ENCODE data around the gene GRIN3B. TPM values are rescaled to one million over a fixed set of nuclear protein-coding genes. Genes with fewer than 3 reads are reported as not detected.

Gene GRIN3B
- total and polyA plus RNA-seq, 2 of the 8 experiments (the other 6 are each of a cell fraction or from before 2014, with no cell fraction given): 0.45 to 1.0 TPM

DNA sequence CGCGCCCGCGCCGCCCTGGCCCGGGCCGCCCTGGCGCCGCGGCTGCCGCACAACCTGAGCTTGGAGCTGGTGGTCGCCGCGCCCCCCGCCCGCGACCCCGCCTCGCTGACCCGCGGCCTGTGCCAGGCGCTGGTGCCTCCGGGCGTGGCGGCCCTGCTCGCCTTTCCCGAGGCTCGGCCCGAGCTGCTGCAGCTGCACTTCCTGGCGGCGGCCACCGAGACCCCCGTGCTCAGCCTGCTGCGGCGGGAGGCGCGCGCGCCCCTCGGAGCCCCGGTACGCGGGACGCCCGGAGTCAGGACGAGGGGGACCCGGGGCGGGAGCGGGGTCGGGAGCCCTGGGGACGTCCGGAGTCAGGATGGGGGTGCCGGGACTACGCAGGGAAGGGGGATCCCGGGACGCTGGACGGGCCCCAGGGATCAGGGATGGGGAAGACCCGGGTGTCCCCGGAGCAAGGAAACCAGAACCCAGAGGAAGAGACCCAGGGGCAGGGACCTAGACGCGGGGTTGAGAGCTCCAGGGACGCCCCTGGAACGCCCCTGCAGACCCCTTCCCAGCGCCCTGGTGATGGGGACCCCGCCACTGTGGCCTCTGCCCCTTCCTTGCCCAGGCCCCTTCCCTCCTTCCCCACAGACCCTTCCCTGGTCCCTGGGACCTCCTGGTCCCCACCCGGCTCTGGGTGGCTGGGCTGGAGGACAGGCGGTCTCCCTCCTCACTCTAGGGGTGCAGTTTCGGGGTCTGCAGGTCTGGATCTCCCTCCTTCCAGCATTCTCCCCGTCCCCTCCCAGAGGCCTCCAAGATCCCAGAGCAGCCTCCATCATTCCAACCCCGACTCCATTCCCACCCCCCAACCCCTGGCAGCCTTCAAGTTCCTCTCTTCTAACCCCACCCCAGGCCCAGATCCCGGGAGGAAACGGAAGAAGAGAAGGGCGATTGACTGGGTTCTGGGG, 645 bp downstream of the GRIN3B start:
- Histone ChIP-seq H3K23ac (ENCODE audit: insufficient read length) (no peak overlapping the region), H3K4me2 (ENCODE audit: insufficient read depth in 1 of 2, low read depth in 2 of 2, low read length in 2 of 2) (peak overlapping the region; percentile 53 to 72; a peak in 3 of 4 replicates), H3K79me2 (ENCODE audit: control insufficient read depth in 1 of 2, insufficient read depth in 2 of 2, low read length in 2 of 2) (no peaks in the 10 kb centered on the region), H4K8ac (ENCODE audit: extremely low read depth, insufficient read depth, low read length) (peak overlapping the region; percentile 85; the same call in 1 of the 2 replicates), H3K4ac (replicated peaks; ENCODE audit: insufficient read length, low read depth, low read length) (no peak overlapping the region), H3K56ac (replicated peaks; ENCODE audit: insufficient read length, low read depth, low read length) (no peak overlapping the region), H3K23me2 (ENCODE audit: low read depth, low read length) (peaks cover 4% of the 10 kb centered on the region; the same call in 1 of the 2 replicates), H3K9ac (replicated peaks in 1 of 4; ENCODE audit: extremely low read depth in 1 of 4, low read depth in 3 of 4, low read length in 3 of 4) (no peak overlapping the region), H3K27me3 (replicated peaks in 1 of 4; ENCODE audit: control insufficient read depth in 3 of 4, extremely low read depth in 1 of 4, insufficient read depth in 3 of 4, low read length in 3 of 4) (peaks cover 6 to 33% (median 19%) of the 10 kb centered on the region in 4 experiments), H2BK120ac (replicated peaks; ENCODE audit: low read depth, low read length) (no peak overlapping the region), H2BK20ac (ENCODE audit: low read length) (no peak overlapping the region), H2AK5ac (ENCODE audit: low read depth, low read length) (no peak overlapping the region), H4K20me1 (replicated peaks in 1 of 2; ENCODE audit: control insufficient read depth in 1 of 2, insufficient read depth in 2 of 2, low read length in 2 of 2) (peaks cover 0 to 3% of the 10 kb centered on the region in 2 experiments), H3K9me3 (ENCODE audit: insufficient read depth in 2 of 2, low read depth in 1 of 2, low read length in 1 of 2) (no peaks in the 10 kb centered on the region), H2AFZ (ENCODE audit: low read length) (no peak overlapping the region), H4K91ac (replicated peaks; ENCODE audit: insufficient read length, low read length) (no peak overlapping the region), H3K36me3 (ENCODE audit: control insufficient read depth in 2 of 4, insufficient read depth in 4 of 4, low read length in 3 of 4) (no peaks in the 10 kb centered on the region), H3K4me3 (ENCODE audit: extremely low read depth in 1 of 4, insufficient read depth in 2 of 4, low read depth in 3 of 4, low read length in 4 of 4) (peak overlapping the region in 3 of 4 experiments; percentile 9 to 67 (median 26); a peak in 5 of 8 replicates), H2BK5ac (ENCODE audit: low read depth, low read length) (no peak overlapping the region), H4K5ac (ENCODE audit: insufficient read length, low read depth, low read length) (no peak overlapping the region), H2BK12ac (ENCODE audit: low read depth, low read length) (no peak overlapping the region), H3K27ac (ENCODE audit: low read depth, low read length) (no peak overlapping the region), H3K14ac (ENCODE audit: insufficient read length) (no peak overlapping the region), H3K79me1 (ENCODE audit: low read depth, low read length) (no peaks in the 10 kb centered on the region), H3K18ac (ENCODE audit: extremely low read depth, low read length) (no peak overlapping the region), H3K4me1 (replicated peaks in 1 of 4; ENCODE audit: control insufficient read depth in 3 of 4, insufficient read depth in 4 of 4, low read length in 3 of 4) (peaks cover 0 to 8% (median 5%) of the 10 kb centered on the region in 4 experiments; a peak in 3 of 7 replicates), H2BK15ac (ENCODE audit: low read length) (no peak overlapping the region)
- WGBS, 2 experiments (ENCODE audit: extremely low coverage in 1 of 2, insufficient coverage in 1 of 2, insufficient read length in 1 of 2, insufficient replicate concordance in 2 of 2, low coverage in 1 of 2, low lambda C conversion rate in 2 of 2, missing lambda C conversion rate in 1 of 2): 5% methylated on average over 37 of the region's 73 CpGs; no CpG with 5 or more reads in 1 of the 2 experiments
- DNase-seq (ENCODE audit: low read depth in 1 of 2, low spot score in 2 of 2) (no peak), FAIRE-seq (no peak)
- peak; percentile 2 for TF ChIP-seq RNF2 (IDR thresholded peaks at IDR 0.05; ENCODE audit: borderline replicate concordance, low read depth, low read length, missing control alignments, poor library complexity, severe bottlenecking)
- TF ChIP-seq, protein P1, sequence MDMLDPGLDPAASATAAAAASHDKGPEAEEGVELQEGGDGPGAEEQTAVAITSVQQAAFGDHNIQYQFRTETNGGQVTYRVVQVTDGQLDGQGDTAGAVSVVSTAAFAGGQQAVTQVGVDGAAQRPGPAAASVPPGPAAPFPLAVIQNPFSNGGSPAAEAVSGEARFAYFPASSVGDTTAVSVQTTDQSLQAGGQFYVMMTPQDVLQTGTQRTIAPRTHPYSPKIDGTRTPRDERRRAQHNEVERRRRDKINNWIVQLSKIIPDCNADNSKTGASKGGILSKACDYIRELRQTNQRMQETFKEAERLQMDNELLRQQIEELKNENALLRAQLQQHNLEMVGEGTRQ (IDR thresholded peaks at IDR 0.05; ENCODE audit: low read length): no peak
- TF ChIP-seq TAF1 (IDR thresholded peaks at IDR 0.05; ENCODE audit: low read depth, low read length): no peak
- no peak for TF ChIP-seq CBX8 (IDR thresholded peaks at IDR 0.05; ENCODE audit: borderline replicate concordance, low read depth, low read length)
- 0 out of 2 replicates have a peak, but pooled peaks have one; percentile 16 for TF ChIP-seq GABPA (IDR thresholded peaks at IDR 0.05; ENCODE audit: borderline replicate concordance, insufficient read depth, low read length)
- TF ChIP-seq SUZ12 (IDR thresholded peaks at IDR 0.05; ENCODE audit: low read length): peak; percentile 51; the same call in 1 of the 2 replicates
- no peak for TF ChIP-seq YY1 (IDR thresholded peaks at IDR 0.05; ENCODE audit: low read depth, low read length)
- POLR2A ChIA-PET (ENCODE audit: partially characterized antibody): interaction anchor here (1.1 kb wide), 2 partner anchors 38 to 88 kb away, joined by 3 read pairs; no protein-coding TSS in a partner anchor
- CTCF ChIA-PET (ENCODE audit: partially characterized antibody): interaction anchor here (0.7 to 1.3 kb wide), 8 partner anchors 22 to 401 kb away, joined by 3 to 4 read pairs (median 3); partner anchors contain the start of gene ARHGAP45

Data from H1 (cell line).